ENCODE results near the gene SCRT2. TPM values are rescaled to one million over a fixed set of nuclear protein-coding genes. Genes with fewer than 3 reads are reported as not detected.

The SCRT2 gene
- total RNA-seq, 1 experiment from 2014 or later, result not detected

DNA sequence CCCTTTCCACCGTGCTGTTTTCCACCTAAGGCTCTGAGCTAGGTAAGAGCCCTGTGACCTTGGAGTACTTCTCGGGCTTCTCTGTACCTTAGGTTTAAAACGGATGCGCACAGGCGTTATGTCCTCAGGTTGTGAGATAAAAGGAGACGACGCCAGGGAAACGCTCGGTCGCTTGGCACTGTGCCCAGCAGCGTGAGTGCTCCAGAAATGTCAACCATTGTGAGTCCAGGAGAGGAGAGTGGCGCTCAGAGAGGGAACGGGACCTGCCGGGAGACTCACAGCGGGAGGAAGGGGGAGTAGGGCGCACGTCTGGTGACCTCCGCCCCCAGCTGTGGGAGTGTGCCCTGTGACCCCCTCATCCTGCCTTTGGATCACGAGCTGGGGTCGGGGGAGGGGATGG, 33.8 kb upstream of the SCRT2 start:
- no peaks in the 10 kb centered on the region for H3K36me3 ChIP-seq
- 0 out of 2 replicates have a peak, but pooled peaks cover 5% of the 10 kb centered on the region for H3K27me3 ChIP-seq
- H3K4me1 ChIP-seq, result no peaks in the 10 kb centered on the region
- no peak overlapping the region for H3K27ac ChIP-seq
- peaks cover 3% of the 10 kb centered on the region; the same call in 1 of the 2 replicates for H3K9me3 ChIP-seq (replicated peaks)
- DNase-seq, result no peak
- no peak overlapping the region for H3K4me3 ChIP-seq

DNA sequence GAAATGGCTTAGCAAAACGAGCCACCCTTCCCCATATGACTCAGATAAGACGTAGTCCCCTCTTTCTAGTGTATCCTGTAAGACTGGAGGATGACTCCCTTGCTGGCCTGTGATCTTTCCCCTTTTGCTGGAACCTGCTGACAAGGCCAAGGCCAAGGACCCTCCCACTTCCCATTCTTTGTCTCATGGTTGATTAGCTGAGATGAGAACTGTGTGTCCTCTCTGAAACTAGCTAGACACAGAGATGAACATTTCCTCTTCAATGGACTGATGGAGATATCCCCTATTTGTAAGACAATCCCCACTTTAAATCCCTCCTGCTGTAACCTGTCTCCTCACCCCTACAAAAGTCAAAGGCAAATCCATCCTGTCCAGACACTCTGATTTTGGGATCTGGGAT, 33.4 kb upstream of the SCRT2 start:
- no peak for DNase-seq
- Histone ChIP-seq H3K4me3 (no peak overlapping the region), H3K4me1 (no peaks in the 10 kb centered on the region), H3K36me3 (no peaks in the 10 kb centered on the region), H3K27ac (no peak overlapping the region), H3K27me3 (0 out of 2 replicates have a peak, but pooled peaks cover 5% of the 10 kb centered on the region), H3K9me3 (replicated peaks) (no peaks in the 10 kb centered on the region)

DNA sequence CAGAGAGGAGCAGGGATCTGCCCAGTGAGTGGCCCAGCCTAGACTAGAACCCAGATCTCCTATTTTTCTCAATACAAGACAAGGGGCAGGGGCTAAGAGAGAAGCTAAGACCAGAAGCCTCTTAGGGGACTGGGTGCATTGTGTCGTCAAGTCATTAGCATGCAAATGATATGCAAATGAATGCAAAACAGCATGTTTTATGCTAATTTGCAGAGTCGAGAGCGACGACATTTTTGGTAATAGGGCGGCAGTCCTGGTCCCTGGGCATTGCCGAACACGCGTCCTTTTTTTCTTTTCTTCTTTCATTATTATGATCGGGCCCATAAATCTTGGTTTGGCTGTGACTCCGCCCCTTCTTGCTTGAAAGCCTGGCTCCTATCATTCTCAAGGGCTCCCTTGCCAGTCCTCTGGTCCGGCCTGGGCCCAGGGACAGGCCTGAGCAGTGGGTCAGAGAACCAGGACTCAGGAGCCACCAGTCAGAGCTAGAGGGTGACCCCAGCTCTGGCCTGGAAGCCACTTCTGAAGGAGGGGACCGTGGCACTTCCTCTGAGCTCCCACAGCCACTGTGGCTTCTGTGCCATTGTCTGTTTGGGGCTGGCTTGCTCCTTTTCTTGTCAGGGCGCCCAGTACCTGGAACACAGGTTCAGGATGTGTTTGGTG, 32.0 kb upstream of the SCRT2 start:
- Histone ChIP-seq H3K4me3 (no peak overlapping the region), H3K27ac (no peak overlapping the region), H3K4me1 (no peaks in the 10 kb centered on the region), H3K27me3 (0 out of 2 replicates have a peak, but pooled peaks cover 5% of the 10 kb centered on the region), H3K9me3 (replicated peaks) (no peaks in the 10 kb centered on the region), H3K36me3 (no peaks in the 10 kb centered on the region)
- DNase-seq, result no peak

DNA sequence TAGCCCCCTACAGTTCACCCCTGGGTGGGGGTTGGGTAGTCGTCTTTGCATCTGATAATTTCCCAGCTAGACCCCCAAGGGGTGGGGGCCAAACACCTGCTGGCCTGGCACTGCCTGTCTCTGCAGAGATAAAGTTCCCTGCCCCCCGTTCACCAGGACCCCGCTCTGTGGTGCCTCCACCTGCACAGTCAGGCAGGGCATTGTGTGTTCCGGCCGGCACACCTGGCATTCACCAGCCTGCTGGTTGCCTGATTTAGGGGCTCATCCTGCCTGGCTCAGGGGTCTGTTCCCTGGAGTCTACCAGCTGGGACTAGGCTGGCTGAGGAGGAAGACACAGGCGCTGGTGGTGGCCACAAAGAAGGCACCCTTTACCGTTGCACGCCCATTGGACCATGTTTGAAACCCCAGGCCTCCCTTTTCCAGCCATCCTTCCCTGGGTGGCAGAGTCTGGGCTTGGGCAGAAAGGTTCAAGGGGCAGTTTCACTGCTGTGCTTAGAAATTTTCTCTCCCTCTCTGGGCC, 30.8 kb upstream of the SCRT2 start:
- Histone ChIP-seq H3K4me3 (no peak overlapping the region), H3K27ac (no peak overlapping the region), H3K9me3 (replicated peaks) (no peaks in the 10 kb centered on the region), H3K36me3 (no peaks in the 10 kb centered on the region), H3K4me1 (no peaks in the 10 kb centered on the region), H3K27me3 (0 out of 2 replicates have a peak, but pooled peaks cover 5% of the 10 kb centered on the region)
- no peak for DNase-seq

DNA sequence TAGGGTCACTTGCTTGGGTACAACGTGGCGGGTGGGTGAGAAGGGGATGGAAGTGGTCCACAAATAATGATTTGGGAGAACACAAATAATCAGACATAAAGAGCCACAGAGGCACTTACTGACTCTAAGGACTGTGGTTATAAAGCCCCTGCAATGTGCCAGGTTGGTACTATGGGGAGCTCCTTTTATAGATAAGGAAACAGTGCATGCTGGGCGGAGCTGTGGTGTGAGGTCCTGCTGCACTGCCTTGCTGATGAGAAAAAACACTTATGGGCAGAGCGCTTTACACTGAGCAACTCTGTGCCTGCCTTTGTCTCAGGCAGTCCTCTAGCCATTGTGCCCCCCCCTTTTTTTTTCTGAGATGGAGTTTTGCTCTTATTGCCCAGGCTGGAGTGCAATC, 29.1 kb upstream of the SCRT2 start:
- Histone ChIP-seq H3K4me1 (no peaks in the 10 kb centered on the region), H3K9me3 (replicated peaks) (no peaks in the 10 kb centered on the region), H3K36me3 (no peaks in the 10 kb centered on the region), H3K4me3 (no peak overlapping the region), H3K27ac (no peak overlapping the region), H3K27me3 (peaks cover 12% of the 10 kb centered on the region; the same call in 1 of the 2 replicates)
- no peak for DNase-seq

DNA sequence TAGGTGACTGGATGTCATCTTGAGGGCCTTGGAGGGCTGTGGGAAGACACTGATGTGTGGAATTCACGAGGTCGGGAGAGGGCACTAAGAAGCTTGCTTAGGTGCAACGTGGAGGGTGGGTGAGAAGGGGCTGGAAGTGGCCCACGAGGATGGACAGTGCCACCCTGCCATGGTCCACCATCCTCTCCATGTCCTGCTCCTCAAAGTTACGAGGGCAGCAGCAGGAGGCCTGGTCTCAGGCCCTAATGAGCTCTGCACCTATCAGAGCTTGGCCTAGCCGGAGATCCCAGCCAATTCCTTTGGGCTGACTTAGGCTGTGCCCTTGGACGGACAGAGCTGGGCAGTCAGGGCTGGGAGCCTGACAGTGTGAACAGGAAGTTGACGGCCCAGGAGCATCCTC, 27.8 kb upstream of the SCRT2 start:
- no peak for DNase-seq
- Histone ChIP-seq H3K27me3 (peaks cover 19% of the 10 kb centered on the region; the same call in 1 of the 2 replicates), H3K4me3 (no peak overlapping the region), H3K27ac (no peak overlapping the region), H3K9me3 (replicated peaks) (no peaks in the 10 kb centered on the region), H3K36me3 (no peaks in the 10 kb centered on the region), H3K4me1 (no peaks in the 10 kb centered on the region)

DNA sequence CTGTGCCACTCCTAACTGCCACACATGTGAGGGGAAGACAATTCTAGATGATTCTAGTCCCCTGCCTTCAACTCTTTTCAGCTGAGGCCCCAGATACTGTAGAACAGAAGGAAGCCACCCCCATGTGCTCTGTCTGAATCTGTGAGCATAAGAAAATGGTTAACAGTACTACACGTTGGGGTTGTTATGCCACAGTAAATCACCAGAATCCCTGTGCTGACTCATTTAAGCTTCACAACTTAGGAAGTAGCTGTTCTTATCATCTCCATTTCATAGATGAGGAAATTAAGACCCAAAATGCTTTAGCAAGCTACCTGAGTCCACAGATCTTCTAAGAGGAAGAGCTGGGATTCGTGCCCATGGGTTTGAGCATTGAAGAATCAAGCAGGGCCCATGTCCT, 27.4 kb upstream of the SCRT2 start:
- Histone ChIP-seq H3K4me1 (no peaks in the 10 kb centered on the region), H3K27me3 (peaks cover 23% of the 10 kb centered on the region; the same call in 1 of the 2 replicates), H3K9me3 (replicated peaks) (no peaks in the 10 kb centered on the region), H3K27ac (no peak overlapping the region), H3K4me3 (no peak overlapping the region), H3K36me3 (no peaks in the 10 kb centered on the region)
- no peak for DNase-seq

DNA sequence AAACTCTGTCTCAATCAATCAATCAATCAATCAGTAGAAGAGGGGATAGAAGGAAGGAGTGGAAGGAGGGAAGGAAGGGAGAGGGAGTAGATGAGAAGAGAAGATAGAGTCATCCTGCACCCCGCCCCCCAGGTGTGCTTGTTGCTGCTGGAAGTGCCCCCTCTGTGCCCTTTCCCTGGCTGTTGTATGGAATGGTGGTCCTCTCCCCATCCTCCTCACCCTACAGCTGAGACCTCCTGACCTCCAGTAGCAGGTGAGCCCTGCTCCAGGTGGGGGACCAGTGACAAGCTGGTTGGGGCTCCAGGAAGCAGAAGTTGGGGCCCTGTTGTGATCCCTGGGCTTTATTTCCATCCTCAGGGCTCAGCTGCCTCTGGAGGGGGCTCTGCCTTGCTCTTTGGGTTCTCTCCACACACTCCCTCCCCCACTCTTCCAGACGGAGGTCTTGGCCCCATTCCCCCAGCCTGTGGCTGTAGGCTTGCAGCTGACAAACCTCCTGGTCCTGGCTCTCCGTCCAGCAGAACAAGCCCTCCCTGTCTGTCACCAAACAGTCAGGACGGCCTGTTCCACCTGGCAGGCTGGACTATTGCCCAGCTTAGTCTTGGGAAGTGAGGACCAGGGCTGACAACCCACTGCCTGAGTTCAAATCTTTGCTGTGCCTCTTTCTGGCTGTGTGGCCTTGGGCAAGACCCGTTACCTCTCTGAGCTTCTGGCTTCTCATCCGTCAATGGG, 26.0 kb upstream of the SCRT2 start:
- H3K27me3 ChIP-seq, result peaks cover 23% of the 10 kb centered on the region; the same call in 1 of the 2 replicates
- DNase-seq, result no peak
- no peak overlapping the region for H3K4me3 ChIP-seq
- H3K36me3 ChIP-seq, result no peaks in the 10 kb centered on the region
- no peak overlapping the region for H3K27ac ChIP-seq
- H3K4me1 ChIP-seq, result no peaks in the 10 kb centered on the region
- no peaks in the 10 kb centered on the region for H3K9me3 ChIP-seq (replicated peaks)

DNA sequence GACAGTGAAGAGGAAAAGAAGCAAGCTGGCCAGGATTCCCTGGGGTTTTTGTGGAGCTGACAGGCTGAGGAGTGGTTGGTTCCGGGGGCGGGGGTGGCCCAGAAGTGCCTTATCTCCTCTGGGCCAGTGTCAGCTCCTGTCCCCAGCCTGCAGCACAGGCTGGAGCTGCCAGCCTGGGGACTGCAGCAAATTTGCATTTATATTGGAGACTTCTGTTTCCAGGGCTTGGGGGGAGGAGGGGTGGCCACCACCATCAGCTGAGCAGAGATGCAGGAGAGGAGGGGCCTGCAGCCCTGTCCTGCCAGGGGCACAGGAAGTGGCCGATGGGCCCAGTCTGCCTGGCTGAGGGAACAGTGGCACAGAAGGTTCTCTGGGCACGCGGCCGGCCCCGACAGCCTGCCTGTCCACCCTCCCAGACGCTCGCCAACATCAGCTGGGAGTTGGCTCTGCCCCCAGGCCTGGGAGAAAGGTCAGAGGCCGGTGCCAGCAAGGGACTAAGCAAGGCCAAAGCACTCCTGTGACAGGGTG, 24.3 kb upstream of the SCRT2 start:
- Histone ChIP-seq H3K4me1 (no peaks in the 10 kb centered on the region), H3K9me3 (replicated peaks) (no peaks in the 10 kb centered on the region), H3K36me3 (no peaks in the 10 kb centered on the region), H3K27me3 (peaks cover 17% of the 10 kb centered on the region; the same call in 1 of the 2 replicates), H3K4me3 (no peak overlapping the region), H3K27ac (no peak overlapping the region)
- DNase-seq, result no peak

DNA sequence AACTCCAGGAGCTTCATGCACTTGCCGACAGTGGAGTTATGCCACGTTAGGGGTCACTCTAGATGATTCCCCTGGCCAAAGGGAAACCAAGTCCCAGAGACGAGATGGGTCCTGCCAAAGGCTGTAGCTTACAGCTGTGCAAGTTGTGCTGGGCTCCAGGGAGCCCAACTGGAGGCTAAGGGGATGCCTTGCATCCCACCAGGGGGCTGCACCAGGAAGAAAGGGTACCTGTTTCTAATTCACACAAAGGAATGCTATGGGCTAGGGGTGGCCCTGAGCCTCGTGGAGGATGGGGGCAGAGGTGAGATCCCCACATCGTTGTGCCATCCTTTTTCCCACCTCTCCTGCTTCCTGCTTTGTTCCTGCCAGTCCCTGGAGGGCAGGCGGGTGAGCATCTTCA, 23.7 kb upstream of the SCRT2 start:
- no peaks in the 10 kb centered on the region for H3K9me3 ChIP-seq (replicated peaks)
- no peak overlapping the region for H3K27ac ChIP-seq
- H3K4me3 ChIP-seq, result no peak overlapping the region
- no peaks in the 10 kb centered on the region for H3K4me1 ChIP-seq
- H3K27me3 ChIP-seq, result peaks cover 17% of the 10 kb centered on the region; the same call in 1 of the 2 replicates
- H3K36me3 ChIP-seq, result no peaks in the 10 kb centered on the region
- no peak for DNase-seq

DNA sequence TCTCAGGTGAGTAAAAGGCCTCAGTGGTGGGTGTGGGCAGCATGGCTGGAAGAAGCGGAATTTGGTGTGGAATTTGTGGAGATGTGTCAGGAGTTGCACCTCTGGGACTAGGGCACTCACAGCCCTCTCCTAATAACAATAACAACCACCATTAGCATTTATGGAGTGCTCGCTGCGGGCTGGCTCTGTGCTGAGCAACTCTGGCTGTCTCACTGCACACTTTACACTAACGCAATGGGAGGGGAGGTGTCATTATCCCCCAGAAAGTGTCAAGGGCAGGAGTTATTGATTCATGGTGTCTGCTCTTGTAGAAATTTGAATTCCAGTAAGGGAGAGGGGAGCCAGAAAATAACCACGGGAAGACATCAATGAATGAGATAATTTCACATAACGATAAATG, 22.7 kb upstream of the SCRT2 start:
- Histone ChIP-seq H3K27ac (no peak overlapping the region), H3K4me1 (no peaks in the 10 kb centered on the region), H3K36me3 (no peaks in the 10 kb centered on the region), H3K9me3 (replicated peaks) (no peaks in the 10 kb centered on the region), H3K4me3 (no peak overlapping the region), H3K27me3 (peaks cover 17% of the 10 kb centered on the region; the same call in 1 of the 2 replicates)
- no peak for DNase-seq

DNA sequence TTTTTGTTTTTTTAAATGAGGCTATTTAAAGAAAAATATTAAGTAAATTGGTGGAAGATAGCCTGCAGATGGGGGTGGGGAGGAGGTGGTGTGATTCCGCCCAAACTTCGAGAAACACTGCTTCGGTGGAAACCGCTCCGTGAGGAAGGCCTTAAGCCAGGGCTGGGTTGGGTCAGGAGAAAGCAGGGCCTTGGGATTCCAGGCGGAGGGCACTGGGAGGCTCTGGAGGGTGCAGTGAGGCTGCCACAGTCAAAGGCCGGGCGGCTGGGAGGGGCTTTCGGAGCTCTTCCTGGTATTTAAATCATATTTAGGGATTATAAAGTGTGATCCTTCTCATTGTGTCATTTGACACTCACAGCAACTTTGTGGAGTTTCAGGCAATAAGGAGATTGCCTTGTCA, 22.2 kb upstream of the SCRT2 start:
- H3K4me1 ChIP-seq, result no peaks in the 10 kb centered on the region
- no peaks in the 10 kb centered on the region for H3K36me3 ChIP-seq
- no peak overlapping the region for H3K27ac ChIP-seq
- H3K9me3 ChIP-seq (replicated peaks), result no peaks in the 10 kb centered on the region
- H3K4me3 ChIP-seq, result no peak overlapping the region
- DNase-seq, result no peak
- peaks cover 17% of the 10 kb centered on the region; the same call in 1 of the 2 replicates for H3K27me3 ChIP-seq

DNA sequence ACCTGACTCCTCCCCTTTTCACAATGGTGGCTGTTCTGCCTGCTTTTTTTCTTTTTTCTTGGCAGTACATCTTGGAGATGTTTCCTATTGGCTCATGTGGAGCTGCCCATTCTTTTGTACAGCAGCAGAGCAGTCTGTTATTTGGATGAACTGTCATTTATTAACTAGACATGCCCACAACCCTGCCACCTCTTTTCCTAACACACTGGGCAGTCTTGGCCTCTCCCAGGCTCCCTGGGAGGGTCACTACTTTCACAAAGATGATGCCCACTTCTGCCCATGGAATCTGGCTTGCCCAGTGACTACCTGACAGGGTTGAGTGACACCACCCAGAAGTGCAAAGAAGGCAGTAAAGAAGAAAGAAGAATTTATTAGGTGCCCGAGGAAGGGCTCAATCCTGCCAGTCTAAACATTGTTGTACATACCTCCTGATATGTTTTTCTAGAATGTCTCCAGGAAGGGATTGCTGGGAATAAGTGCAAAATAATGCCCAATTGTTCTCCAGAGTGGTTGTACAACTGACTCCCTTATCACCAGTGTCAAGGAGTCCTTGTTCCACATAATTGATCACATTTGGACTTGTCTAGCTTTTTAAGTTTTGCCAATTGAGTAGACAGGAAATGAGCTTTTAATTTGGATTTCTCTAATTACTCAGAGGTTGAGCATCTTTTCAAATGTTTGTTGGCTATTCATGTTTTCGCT, 19.7 kb upstream of the SCRT2 start:
- Histone ChIP-seq H3K36me3 (no peaks in the 10 kb centered on the region), H3K27me3 (peaks cover 17% of the 10 kb centered on the region; the same call in 1 of the 2 replicates), H3K9me3 (replicated peaks) (no peaks in the 10 kb centered on the region), H3K4me1 (no peaks in the 10 kb centered on the region), H3K4me3 (no peak overlapping the region), H3K27ac (no peak overlapping the region)
- no peak for DNase-seq

DNA sequence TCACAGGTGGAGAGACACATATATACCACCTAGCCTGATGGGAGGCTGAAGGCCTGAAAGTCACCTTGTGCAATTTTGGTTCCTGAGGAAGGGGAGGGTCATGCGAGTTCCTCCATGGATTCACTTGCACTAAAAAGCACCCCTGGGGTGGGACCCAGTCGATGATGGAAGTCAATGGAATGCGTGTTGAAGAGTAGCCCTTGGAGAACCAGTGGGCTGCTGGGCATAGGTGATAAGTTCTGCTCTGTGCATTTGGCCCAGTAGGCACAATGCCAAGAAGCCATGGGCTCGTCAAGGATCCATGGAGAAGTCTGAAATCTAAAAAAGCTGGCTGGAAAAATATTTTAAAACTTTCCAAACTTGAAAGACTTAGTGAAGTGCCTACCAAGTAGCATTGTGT, 18.9 kb upstream of the SCRT2 start:
- Histone ChIP-seq H3K36me3 (no peaks in the 10 kb centered on the region), H3K27me3 (peaks cover 8% of the 10 kb centered on the region; the same call in 1 of the 2 replicates), H3K4me3 (no peak overlapping the region), H3K27ac (no peak overlapping the region), H3K4me1 (no peaks in the 10 kb centered on the region), H3K9me3 (replicated peaks) (no peaks in the 10 kb centered on the region)
- DNase-seq, result no peak
